GM19395 (cell line): Measurements from ENCODE around the gene CMYA5.
"Not testable (repeated sequence)": the region's sequence is repeated elsewhere in the genome, so short reads cannot be mapped to it uniquely, and the experiment has no call there.

Experiments used
- ATAC-seq: cut with Tn5 transposase; IDR thresholded peaks from one replicate; pipeline ENCODE4 v1.9.1; 2021; ENCODE audit warnings: mild to moderate bottlenecking, moderate library complexity; ENCODE audit not compliant: unreplicated experiment

Gene CMYA5

DNA sequence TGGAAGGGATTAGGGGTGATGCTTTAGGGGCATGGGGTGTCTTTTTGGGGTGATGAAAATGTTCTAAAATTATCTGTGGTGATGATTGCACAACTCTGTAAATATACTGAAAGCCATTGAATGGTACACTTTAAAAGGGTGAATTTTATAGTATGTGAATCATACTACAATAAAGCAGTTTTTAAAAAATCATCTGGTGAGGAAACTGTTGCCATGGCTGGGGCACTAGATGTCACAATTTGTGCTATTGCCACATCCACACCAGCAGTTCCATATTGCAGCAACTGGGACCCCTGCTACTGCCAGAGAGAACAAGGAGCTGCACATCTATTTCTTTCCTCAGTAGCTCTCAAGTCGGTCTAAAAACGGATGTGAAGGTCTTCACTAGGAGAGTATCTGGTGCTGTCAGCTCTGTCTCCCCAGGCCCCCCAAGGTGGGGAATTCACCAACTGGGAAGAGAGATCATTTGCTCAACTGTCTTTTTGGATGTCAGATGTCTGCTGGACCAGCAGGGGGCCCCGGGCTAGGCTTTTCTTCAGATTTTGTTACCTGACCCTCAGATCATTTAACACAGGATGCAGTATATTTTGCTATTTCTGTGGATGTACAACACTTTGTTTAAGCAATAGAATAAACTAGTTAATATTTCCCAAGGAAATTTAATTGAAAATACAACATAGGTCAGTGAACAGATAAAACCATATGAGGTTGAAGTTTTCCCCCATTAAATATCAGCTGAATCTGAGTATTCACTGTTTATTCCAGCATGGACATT is 13.2 kb downstream of the CMYA5 start:
- ATAC-seq, result no peak

DNA sequence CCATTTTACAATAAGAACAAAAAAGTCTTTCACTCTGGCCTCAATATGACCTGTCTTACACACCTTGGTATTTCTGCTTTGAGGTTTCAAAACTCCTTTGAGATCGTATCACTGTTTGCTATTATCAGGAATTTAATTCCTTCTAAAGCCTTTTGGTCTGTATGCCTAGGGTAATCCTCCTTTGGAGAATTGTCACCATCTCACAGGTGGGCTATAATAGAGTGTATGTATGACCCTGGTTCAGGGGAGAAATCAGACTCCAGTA is 13.7 kb downstream of the CMYA5 start:
- ATAC-seq, result no peak

DNA sequence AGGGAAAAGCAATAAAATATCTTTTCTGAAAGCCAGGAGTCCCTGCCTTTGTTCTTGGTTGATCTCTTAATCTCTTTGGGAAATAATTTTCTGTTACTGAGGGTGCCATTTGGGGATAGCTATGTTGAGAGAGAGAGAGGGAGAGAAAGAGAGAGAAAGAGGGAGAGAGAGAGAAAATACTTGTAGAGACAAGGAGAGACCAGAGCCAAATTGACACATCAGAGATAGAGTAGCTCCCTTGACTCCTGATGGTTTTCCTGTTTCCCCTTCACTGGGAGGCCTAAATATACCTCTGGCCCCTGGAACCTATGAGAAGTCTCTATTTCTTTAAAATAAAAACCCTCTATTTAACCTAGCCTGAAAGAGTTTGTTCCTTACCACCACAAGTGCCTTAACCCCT is 14.9 kb downstream of the CMYA5 start:
- no peak for ATAC-seq

DNA sequence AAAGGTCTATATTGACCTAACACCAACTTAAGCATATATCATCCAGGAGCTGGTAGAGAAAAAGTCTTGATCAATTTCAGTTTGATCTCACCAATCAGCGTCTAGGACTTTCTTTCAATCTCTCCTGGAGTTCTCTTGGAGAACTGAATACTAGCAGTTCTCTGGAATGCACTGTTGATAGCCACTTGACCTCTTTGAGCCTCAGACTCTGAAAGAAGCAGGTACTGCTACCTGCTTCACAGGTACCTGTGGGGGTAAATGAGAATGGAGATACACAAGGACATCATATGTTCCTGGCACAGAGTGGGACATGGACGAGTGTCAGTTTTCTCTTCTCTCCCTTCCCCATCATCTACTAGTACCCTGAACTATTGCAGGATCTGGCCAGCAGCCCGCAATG is 16.0 kb downstream of the CMYA5 start:
- no peak for ATAC-seq

DNA sequence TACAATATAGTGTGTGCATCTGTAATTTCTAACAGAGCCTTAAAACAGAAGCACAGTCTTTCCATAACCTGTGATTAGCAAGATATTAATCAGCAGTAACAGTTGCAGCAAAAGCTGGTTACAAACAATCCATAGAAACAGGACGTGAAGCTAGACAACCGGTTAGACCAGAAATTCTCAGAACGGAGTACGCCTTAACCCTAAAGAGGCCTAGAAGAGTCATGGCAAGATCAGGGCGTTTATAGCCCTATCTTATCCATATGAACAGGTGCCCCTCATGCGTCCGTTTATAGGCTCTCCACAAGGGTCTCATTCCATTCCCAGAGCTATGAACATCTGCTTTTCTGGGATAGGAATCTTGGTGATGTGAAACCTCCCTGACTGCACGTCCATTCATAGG is 16.7 kb downstream of the CMYA5 start:
- not testable (repeated sequence) for ATAC-seq

DNA sequence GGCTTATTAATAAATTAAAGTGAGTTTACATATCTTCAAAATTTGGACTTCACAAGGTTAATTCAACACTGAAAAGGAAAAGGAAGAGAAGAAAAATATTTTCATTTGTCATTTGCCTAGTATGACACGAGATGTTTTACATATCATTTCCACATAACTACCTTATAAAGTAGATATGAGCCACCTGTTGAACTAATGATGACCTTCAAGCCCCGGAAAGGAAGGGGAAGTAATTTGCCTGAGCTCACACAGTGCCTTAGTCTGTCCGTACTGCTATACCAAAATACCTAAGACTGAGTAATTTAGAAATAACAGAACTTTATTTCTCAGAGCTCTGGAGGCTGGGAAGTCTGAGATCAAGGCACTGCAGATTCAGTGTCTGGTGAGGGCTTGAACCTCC is 17.9 kb downstream of the CMYA5 start:
- ATAC-seq, result no peak

DNA sequence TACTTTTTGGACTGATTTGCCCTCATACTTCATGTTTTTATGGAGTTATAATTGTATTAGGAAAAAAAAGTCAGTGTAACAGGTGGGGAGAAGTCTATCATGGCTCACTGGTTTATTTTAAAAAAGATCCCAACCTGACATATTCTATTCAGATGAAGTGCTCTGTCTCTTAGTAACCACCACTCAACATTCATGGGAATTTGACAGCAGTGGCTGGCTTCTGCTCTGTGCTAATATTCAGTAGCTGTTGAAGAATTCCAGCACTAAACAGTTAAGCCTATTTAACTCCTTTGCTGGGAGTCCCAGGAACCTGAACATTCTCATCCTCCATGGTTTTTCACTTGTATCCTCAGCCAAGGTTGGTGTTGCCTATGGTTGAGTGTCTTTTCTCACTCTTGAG is 23.1 kb downstream of the CMYA5 start:
- ATAC-seq, result no peak

DNA sequence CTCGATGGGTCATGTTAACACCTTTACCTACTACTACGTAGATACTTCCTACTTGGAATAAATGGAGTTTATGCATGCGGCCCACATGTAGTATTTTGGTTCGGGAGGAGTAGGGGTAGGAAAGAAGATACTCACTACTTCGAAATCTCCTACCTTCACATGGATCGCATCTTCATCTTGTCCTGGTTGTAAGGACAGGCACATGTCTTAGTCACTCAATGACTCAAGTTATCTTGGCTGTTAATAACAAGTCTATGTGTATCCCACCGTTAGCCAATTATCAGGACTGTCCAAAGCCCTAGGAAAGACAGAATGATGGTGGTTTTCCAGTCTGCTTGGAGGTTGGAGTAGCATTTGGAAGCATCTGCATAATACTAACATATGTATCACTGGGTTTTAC is 24.1 kb downstream of the CMYA5 start:
- no peak for ATAC-seq

DNA sequence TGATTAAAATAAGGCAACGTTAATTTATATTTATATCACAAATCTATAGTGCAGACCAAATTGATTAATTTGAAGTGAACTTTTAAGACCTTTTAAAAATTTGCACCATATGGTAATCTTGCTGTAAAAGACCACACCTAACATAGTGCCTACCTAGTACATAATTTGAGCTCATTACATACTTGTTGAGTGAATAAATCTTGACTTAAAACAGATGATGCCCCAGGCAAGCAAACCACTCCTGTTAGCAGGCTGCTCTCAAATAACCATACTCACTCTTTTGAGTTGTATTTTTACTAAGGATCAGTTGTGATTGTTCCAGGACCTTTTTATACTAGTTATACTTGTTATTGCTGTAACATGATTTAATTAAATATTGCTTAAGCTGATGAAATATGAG is 27.2 kb downstream of the CMYA5 start:
- ATAC-seq, result no peak

DNA sequence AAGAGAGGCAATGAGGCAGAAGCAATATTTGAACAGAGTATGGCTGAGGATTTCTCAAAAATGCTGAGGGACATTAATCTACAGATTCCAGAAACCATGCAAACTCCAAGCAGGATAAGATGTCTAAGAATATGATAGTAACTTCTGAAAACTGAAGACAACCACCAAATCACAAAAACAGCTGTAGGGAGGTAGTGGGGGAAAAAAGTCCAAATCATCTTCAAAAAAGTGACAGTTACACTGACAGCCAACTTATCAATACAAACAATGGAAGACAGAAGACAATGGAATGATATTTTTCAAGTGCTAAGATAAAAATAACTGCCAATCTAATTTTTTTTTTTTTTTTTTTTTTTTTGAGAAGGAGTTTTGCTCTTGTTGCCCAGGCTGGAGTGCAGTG is 30.5 kb downstream of the CMYA5 start:
- ATAC-seq, result no peak

DNA sequence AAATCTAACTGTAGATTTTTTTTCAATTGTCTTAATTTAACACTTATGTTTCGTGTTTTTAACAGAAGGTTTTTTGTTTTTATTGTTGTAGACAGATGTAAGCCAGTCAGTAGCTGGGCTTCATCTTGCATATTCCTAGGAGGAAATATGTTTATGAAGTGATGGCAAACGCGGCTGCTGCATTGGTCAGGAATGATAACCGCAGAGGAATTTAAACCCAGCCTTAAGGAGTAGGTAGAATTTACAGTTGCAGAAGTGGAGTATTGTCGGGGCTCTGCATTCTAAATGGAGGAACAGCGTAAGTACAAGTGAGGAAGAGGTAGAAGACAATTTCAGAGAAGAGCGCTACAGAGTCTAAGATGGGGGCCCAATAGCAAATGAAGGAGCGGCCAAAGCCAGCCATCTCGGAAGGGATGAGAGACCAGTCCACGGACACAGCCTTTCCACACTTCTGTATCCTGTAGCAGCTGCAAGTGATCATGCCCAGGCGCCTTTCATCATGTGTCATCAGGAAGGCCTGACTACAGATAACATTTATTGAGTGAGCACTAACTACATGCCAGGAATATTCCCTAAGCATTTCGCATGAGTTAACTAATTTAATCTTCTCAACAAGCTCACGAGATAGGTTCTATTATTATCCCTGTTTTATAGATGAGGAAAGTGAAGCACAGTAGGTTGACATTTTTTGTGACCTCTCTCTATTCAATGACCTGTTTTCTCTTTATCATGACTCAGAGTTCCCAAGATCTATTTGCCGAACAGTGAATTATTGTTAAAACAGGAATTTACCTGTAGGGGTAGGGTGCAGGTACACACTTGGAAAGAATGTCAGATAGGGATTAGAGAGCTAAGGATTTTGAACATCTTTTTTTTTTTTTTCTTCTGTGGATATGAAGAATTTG is 38.1 kb downstream of the CMYA5 start:
- ATAC-seq, result no peak

DNA sequence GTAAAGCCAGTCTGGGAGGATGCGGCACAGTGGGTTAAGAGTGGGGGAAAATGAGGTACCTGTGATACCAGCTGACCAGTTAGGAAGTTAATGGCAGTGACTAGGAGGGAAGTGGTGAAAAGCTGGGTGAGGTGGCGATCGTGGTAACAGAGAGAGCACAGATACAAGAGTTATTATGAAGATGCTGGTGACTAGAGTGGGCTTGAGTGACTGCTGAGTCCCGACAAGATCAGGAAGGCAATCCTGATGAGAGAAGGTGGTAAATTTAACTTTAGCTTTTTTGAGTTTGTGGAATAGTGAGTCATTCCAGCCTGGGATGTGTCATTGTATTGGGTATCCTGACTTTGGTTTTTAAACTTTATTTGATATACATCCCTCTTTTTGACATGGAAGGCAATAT is 38.8 kb downstream of the CMYA5 start:
- ATAC-seq, result no peak

DNA sequence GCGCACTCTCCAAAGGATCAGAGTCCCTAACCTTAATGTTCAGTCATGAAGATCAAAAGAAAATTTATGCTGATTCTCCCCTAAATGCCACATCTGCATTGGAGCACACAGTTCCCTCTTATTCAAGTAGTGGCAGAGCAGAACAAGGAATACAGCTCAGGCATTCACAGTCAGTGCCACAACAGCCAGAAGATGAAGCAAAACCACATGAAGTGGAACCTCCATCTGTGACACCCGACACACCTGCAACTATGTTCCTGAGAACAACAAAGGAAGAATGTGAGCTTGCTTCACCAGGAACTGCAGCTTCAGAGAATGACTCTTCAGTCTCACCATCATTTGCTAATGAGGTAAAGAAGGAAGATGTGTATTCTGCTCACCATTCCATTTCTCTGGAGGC is 40.0 kb downstream of the CMYA5 start:
- no peak for ATAC-seq

DNA sequence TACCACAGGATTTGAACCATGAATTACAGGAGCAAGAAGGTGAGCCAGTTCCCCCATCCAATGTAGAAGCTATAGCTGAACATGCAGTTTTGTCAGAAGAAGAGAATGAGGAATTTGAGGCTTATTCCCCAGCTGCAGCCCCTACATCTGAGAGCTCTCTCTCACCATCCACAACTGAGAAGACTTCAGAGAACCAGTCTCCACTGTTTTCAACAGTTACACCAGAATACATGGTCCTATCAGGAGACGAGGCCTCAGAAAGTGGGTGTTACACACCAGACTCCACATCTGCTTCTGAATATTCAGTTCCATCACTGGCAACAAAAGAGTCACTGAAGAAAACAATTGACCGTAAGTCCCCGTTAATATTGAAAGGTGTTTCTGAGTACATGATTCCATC is 40.9 kb downstream of the CMYA5 start:
- no peak for ATAC-seq

DNA sequence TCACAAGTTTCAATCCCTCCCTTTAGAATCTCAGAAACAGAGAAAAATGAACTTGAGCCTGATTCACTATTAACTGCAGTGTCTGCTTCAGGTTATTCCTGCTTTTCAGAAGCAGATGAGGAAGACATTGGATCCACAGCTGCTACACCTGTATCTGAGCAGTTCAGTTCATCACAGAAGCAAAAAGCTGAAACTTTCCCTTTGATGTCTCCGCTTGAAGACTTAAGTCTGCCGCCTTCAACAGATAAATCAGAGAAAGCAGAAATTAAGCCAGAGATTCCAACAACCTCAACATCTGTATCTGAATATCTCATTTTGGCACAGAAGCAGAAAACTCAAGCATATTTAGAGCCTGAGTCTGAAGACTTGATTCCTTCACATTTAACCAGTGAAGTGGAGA is 42.1 kb downstream of the CMYA5 start:
- no peak for ATAC-seq

DNA sequence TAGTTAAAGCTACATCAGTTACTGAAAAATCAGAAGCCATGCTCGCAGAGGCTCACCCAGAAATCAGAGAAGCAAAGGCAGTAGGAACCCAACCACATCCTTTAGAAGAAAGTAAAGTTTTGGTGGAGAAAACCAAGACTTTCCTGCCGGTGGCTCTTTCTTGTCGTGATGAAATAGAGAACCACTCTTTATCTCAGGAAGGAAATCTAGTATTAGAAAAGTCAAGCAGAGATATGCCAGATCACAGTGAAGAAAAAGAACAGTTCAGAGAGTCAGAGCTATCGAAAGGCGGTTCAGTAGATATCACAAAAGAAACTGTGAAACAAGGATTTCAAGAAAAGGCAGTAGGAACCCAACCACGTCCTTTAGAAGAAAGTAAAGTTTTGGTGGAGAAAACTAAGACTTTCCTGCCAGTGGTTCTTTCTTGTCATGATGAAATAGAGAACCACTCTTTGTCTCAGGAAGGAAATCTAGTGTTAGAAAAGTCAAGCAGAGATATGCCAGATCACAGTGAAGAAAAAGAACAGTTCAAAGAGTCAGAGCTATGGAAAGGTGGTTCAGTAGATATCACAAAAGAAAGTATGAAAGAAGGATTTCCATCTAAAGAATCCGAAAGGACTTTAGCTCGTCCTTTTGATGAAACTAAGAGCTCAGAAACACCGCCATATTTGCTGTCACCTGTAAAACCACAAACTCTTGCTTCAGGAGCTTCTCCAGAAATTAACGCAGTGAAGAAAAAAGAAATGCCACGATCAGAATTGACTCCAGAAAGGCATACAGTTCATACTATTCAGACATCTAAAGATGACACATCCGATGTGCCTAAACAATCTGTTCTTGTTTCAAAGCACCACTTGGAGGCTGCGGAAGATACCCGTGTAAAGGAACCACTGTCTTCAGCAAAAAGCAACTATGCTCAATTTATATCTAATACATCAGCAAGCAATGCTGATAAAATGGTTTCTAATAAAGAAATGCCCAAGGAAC is 47.2 kb downstream of the CMYA5 start:
- no peak for ATAC-seq

DNA sequence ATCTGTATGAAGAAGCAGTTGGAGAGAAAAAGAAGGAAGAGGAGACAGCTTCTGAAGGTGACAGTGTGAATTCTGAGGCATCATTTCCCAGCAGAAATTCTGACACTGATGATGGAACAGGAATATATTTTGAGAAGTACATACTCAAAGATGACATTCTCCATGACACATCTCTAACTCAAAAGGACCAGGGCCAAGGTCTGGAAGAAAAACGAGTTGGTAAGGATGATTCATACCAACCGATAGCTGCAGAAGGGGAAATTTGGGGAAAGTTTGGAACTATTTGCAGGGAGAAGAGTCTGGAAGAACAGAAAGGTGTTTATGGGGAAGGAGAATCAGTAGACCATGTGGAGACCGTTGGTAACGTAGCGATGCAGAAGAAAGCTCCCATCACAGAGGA is 48.7 kb downstream of the CMYA5 start:
- no peak for ATAC-seq

DNA sequence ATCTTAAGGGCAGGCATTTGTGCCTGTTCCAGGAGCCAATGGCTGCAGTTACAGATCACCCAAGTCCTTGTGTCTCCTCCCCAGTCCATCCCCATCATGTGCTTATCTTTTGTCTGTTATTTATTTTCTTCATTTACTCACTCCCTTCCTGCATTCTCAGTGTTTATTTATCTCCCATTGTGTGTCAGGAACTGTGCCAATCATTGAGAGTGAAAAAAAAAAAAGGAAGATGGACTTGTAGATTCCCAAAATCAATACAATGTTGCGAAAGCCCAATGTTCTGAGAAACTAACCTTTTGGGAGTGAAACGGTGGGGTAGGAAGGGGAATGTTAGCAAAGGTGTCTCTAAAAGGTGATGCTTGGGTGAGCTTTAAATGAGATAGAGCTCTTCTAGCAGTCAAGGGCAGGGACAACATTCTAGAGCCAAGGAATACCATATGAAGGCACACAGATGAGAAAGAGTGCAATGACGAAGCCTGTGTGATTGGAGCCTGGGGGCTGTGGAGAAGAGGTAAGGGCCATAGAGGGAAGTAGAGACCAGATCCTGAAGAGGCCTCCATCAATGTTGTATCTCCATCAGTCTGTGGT is 53.0 kb downstream of the CMYA5 start:
- no peak for ATAC-seq

DNA sequence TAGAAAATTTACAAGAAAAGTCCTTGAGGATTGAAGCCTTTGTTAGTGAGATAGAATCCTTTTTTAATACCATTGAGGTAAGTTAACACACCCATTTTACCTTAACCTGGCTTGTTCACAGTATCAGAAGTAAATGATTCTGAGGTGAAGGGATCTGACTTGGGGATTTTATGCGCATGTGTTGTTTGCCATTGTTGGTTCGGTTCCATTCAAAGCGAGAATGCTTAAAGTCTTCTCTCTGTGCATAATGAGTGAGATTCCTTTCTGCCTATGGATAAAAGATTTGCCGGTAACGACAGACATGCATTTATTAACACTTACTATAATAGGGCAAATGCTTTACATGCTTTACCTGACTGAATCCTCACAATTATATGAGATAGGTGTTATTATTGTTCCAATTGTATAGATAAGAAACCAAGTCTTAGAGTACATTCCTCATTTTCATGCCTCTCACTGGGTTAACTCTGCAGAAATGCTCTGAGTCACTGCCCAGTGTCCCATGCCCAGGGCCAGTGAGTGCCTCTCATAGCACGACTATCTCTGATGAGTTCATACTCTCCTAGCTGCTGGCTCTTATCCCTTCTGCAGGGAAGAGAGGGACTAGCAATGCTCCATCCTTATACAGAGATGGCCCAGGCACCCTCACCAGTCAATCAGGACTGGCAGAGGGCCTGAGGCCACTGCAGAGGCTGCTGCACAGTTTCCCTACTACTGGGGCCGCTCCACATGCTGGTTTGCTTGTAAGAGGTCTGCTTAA is 54.4 kb downstream of the CMYA5 start:
- no peak for ATAC-seq

DNA sequence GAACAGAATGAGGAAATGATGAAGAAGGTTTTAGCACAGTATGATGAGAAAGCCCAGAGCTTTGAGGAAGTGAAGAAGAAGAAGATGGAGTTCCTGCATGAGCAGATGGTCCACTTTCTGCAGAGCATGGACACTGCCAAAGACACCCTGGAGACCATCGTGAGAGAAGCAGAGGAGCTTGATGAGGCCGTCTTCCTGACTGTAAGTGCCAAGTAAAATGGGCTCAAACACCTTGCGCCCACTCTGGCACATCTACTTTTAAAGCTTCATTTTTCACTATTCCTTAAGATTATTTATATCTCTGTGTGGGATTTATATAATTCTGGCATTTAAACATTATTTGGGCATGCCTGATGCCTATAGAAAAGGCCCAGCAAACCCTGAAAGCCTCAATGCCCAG is 55.6 kb downstream of the CMYA5 start:
- ATAC-seq, result no peak
